Endothelial cell of umbilical vein (primary cell): ENCODE measurements around the gene CARD18. TPM values are rescaled to one million over a fixed set of nuclear protein-coding genes. Genes with fewer than 3 reads are reported as not detected.

Experiments used
- BruUV-seq: library from RNA; stranded (reverse); fragments of 400-500 nt; replicated peaks from 2 replicates; lab custom pipeline; 2021; lab: Mats Ljungman, UMichigan
- CTCF ChIA-PET: fragments of 300-600, 350-600 bp; sonication (Branson Sonifier 250); formaldehyde crosslinking; loops from one replicate; lab custom pipeline; 2021; ENCODE audit warnings: antibody characterized with exemption, inconsistent platforms; lab: Charles Lee
- POLR2A ChIA-PET: fragments of 300-600, 350-600 bp; sonication (Branson Sonifier 250); formaldehyde crosslinking; loops from one replicate; lab custom pipeline; 2021; ENCODE audit warnings: antibody characterized with exemption, inconsistent platforms; lab: Charles Lee
- DNase-seq: peaks from one replicate; pipeline ENCODE4 v3.0.0-alpha.2; 2011; ENCODE audit warnings: low read depth, low spot score
- FAIRE-seq: peaks from 2 replicates; lab custom pipeline; 2011; peaks lifted over from hg19 to GRCh38; lab: Jason Lieb, UNC
- H2AFZ ChIP-seq: 2 replicates; pipeline ENCODE4 v1.6.0; 2012; ENCODE audit warnings: low read depth, low read length, control low read depth, inconsistent platforms
- H3K27ac ChIP-seq: 2 replicates; pipeline ENCODE4 v1.5.1; 2011; ENCODE audit warnings: low read depth, mild to moderate bottlenecking, control low read depth, low read length, moderate library complexity; ENCODE audit not compliant: insufficient read depth
- H3K27me3 ChIP-seq, 2 experiments: 2 replicates each; pipeline versions ENCODE4 v1.6.0 to v1.6.1; 2011; ENCODE audit warnings: low read length in 2 of 2, mixed read lengths in 1 of 2; ENCODE audit not compliant: control insufficient read depth in 2 of 2, insufficient read depth in 2 of 2
- H3K36me3 ChIP-seq, 2 experiments: 2 replicates in 1 of 2; 3 replicates in 1 of 2; pipeline ENCODE4 v1.5.1; 2011; ENCODE audit warnings: low read length in 2 of 2, mild to moderate bottlenecking in 1 of 2, moderate library complexity in 1 of 2; ENCODE audit not compliant: control insufficient read depth in 2 of 2, insufficient read depth in 2 of 2; ENCODE audit errors: extremely low read depth in 1 of 2
- H3K4me1 ChIP-seq: 3 replicates; pipeline ENCODE4 v1.5.1; 2011; ENCODE audit warnings: mild to moderate bottlenecking, low read length; ENCODE audit not compliant: control insufficient read depth, insufficient read depth; ENCODE audit errors: extremely low read depth
- H3K4me2 ChIP-seq: 2 replicates; pipeline ENCODE4 v1.6.1; 2011; ENCODE audit warnings: low read length, control low read depth, mixed read lengths; ENCODE audit not compliant: insufficient read depth
- H3K4me3 ChIP-seq, 3 experiments: fragments of 200-600 bp in 1 of 3; sonication (generic), shearing (Covaris generic) in 1 of 3; replicated peaks in 1 of 3; 2 replicates each; pipeline ENCODE4 v1.5.1; 2011 to 2016; ENCODE audit warnings: control low read depth in 3 of 3, low read length in 3 of 3, mild to moderate bottlenecking in 2 of 3, inconsistent platforms in 1 of 3, low read depth in 1 of 3, moderate library complexity in 1 of 3; ENCODE audit not compliant: insufficient read depth in 1 of 3
- H3K79me2 ChIP-seq: 2 replicates; pipeline ENCODE4 v1.6.0; 2012; ENCODE audit warnings: low read length, inconsistent platforms; ENCODE audit not compliant: control insufficient read depth, insufficient read depth
- H3K9ac ChIP-seq: replicated peaks from 2 replicates; pipeline ENCODE3; 2011; ENCODE audit warnings: low read length, control low read depth; ENCODE audit not compliant: insufficient read depth; ENCODE audit errors: extremely low read depth
- H3K9me1 ChIP-seq: replicated peaks from 3 replicates; pipeline ENCODE4 v1.6.0; 2011; ENCODE audit warnings: mild to moderate bottlenecking, low read length; ENCODE audit not compliant: control insufficient read depth, insufficient read depth; ENCODE audit errors: extremely low read depth
- H3K9me3 ChIP-seq: replicated peaks from 2 replicates; pipeline ENCODE4 v1.5.1; 2012; ENCODE audit warnings: low read length, inconsistent platforms; ENCODE audit not compliant: control insufficient read depth, insufficient read depth
- H4K20me1 ChIP-seq: replicated peaks from 2 replicates; pipeline ENCODE3; 2011; ENCODE audit warnings: mild to moderate bottlenecking, low read length; ENCODE audit not compliant: control insufficient read depth, insufficient read depth; ENCODE audit errors: extremely low read depth
- CTCF ChIP-seq, 2 donors: IDR thresholded peaks; 1 replicate in 1 of 2; 2 replicates in 1 of 2; pipeline ENCODE4 v1.5.1; 2011; ENCODE audit warnings: low read length in 2 of 2, mild to moderate bottlenecking in 2 of 2, moderate library complexity in 2 of 2, control low read depth in 1 of 2, inconsistent platforms in 1 of 2, low read depth in 1 of 2; ENCODE audit not compliant: insufficient read depth in 1 of 2; ENCODE audit errors: extremely low read depth in 1 of 2
- EZH2 ChIP-seq: IDR thresholded peaks from 2 replicates; pipeline ENCODE4 v1.6.1; 2012; ENCODE audit warnings: borderline replicate concordance, low read depth, mild to moderate bottlenecking, moderate library complexity, low read length, inconsistent platforms; ENCODE audit not compliant: severe bottlenecking
- FOS ChIP-seq: IDR thresholded peaks from 2 replicates; pipeline ENCODE4 v1.6.1; 2011; ENCODE audit warnings: mild to moderate bottlenecking, low read length, moderate library complexity, borderline replicate concordance; ENCODE audit not compliant: insufficient read depth
- GATA2 ChIP-seq: IDR thresholded peaks from 2 replicates; pipeline ENCODE4 v1.7.0; 2011; ENCODE audit warnings: low read depth, mild to moderate bottlenecking, moderate library complexity, mixed read lengths, low read length; ENCODE audit not compliant: insufficient read length, insufficient read depth
- MYC ChIP-seq: IDR thresholded peaks from one replicate; pipeline ENCODE4 v1.6.1; 2011; ENCODE audit warnings: mild to moderate bottlenecking, low read depth, low read length
- POLR2A ChIP-seq: IDR thresholded peaks from 2 replicates; pipeline ENCODE4 v1.6.1; 2012; ENCODE audit warnings: low read depth, mild to moderate bottlenecking, control low read depth, low read length
- dilution Hi-C: fragments of 300-500 bp; cut with MboI; formaldehyde crosslinking; loops from one replicate; pipeline ENCODE4 v1.15.0; 2019; ENCODE audit warnings: low sequenced_read_pairs; ENCODE audit not compliant: extremely low pct_ligation_motif_present
- intact Hi-C: fragments of 100-400 bp; cut with micrococcal nuclease; formaldehyde crosslinking; loops from one replicate; pipeline ENCODE4 v1.10.0; 2022
- polyA plus RNA-seq, 4 experiments: library from polyadenylated mRNA; depleted of rRNA in 3 of 4; stranded (reverse) in 3 of 4; unstranded in 1 of 4; fragments of >200 nt; gene quantifications; 2 replicates each; pipeline versions ENCODE4 v1.2.1 to v1.2.3, GENCODE V29; 2011 to 2012; ENCODE audit warnings: missing spikeins in 1 of 4
- total RNA-seq: library from RNA; stranded (reverse); gene quantifications from 2 replicates; pipeline ENCODE4 v1.2.3, GENCODE V29; 2021
- TF ChIP-seq, protein P1 (sequence below): IDR thresholded peaks from 2 replicates; pipeline ENCODE4 v1.6.1; 2011; ENCODE audit not compliant: insufficient read depth, insufficient read length

Gene CARD18
- total and polyA plus RNA-seq, 2 donors (not counting 3 experiments of a cell fraction or from before 2014, with no cell fraction given): not detected

GRCh38 chr11:105156720-105157119, 17.2 kb upstream of the CARD18 start:
- Histone ChIP-seq H3K4me2 (no peak overlapping the region), H3K27me3 (no peaks in the 10 kb centered on the region), H3K9me1 (no peaks in the 10 kb centered on the region), H3K27ac (no peak overlapping the region), H4K20me1 (no peaks in the 10 kb centered on the region), H3K36me3 (no peaks in the 10 kb centered on the region), H3K79me2 (no peaks in the 10 kb centered on the region), H3K4me3 (no peak overlapping the region), H3K4me1 (peaks cover 8% of the 10 kb centered on the region), H2AFZ (no peak overlapping the region), H3K9ac (no peak overlapping the region), H3K9me3 (no peaks in the 10 kb centered on the region)
- dilution Hi-C loops (no loop called here), intact Hi-C loops (loop anchor here (1.0 to 2.0 kb wide), 2 partner anchors 24 to 188 kb away; partner anchors contain the start of gene CASP4)
- DNase-seq (no peak), FAIRE-seq (peak; percentile 43)
- POLR2A ChIA-PET: no interaction called here
- no peak for TF ChIP-seq POLR2A
- TF ChIP-seq CTCF (IDR thresholded peaks at IDR 0.05; ENCODE audit: extremely low read depth in 1 of 2, insufficient read depth in 1 of 2, low read depth in 1 of 2, low read length in 2 of 2): no peak
- TF ChIP-seq EZH2: no peak
- no peak for TF ChIP-seq MYC
- TF ChIP-seq GATA2: no peak
- TF ChIP-seq FOS: no peak
- TF ChIP-seq, protein P1, sequence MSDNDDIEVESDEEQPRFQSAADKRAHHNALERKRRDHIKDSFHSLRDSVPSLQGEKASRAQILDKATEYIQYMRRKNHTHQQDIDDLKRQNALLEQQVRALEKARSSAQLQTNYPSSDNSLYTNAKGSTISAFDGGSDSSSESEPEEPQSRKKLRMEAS: no peak
- CTCF ChIA-PET: no interaction called here
- no TSS peak for BruUV-seq
